ENCODE measurements around the gene PIGM.
"Not testable (repeated sequence)": the region's sequence is repeated elsewhere in the genome, so short reads cannot be mapped to it uniquely, and the experiment has no call there.

The PIGM gene

DNA sequence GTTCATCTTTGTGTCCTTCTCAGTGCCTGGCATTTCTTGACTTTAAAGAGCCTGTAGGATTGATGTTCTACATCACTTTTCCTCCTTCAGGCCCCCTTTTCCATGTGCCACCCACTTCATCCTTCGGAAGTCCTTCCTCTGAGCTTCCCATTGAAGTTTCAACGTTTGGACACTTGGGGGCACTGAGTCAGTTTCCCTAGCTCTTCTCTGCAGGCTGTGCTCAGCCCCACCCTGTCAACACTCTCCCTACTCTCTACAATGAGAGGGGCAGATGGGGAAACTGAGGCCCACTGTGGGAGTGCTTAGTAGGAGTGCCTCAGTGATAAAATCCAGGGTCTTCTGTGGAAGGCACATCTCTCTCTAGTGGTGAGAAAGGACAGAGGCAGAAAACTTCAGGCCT, 26.3 kb upstream of the PIGM start:
- DNase-seq = no peak

GRCh38 chr1:160056648-160057169, 24.9 kb upstream of the PIGM start:
- no peak for DNase-seq

- no peak for DNase-seq
Observed at GRCh38 chr1:160053548-160054365, 22.0 kb upstream of the PIGM start.

DNA sequence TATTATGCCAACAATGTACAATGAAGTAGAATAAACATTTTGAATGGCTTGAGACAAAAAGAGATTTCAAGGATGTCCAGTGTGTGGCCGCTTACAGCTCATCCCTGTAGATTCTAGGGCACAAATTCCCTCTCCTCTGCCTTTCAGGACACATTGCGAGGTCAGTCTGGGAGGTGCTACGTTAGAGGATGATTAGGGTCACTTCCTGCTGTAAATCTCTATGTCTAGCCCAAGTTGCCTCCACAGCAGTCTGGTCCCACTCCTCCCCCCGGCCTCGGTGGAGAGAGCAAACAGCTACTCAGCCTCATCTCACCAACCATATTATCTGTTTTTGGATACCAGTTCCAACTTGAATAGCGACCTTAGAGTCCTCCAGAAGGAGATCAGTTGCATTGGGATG, 21.1 kb upstream of the PIGM start:
- no peak for DNase-seq

DNA sequence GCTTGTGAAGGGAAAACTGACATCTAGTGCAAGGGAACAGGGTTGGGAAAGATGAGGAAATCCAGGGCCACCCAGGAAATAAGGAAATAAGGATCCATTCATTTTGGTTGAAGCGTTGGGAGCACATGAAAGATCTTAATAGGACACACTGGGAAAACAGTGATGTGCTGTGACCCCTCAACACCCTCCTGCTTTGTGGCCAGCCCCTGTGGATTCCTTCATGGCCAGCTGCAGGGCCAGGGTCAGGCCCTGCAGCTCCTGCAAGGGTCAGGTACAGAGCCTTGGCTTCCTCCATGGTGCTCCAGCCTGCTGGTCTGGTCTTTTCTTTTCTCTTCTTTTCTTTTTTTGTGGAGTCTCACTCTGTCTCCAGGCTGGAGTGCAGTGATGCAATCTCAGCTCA, 18.8 kb upstream of the PIGM start:
- no peak for DNase-seq

DNA sequence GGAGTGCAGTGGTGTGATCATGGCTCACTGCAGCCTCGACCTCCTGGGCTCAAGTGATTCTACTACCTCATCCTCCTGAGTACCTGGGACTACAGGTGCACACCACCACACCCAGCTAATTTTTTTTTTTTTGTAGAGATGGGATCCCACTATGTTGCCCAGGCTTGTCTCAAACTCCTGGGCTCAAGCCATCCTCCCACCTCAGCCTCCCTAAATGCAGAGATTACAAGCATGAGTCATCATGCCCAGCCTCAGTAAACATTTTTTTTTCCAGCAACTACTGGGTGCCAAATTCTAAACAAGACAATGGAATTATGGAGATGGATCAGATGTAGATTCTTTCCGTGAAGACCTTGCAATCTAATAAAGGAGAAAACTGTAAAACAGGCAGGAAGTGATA, 18.4 kb upstream of the PIGM start:
- not testable (repeated sequence) for DNase-seq

- no peak for DNase-seq
Observed at GRCh38 chr1:160049101-160049500, 17.3 kb upstream of the PIGM start.

DNA sequence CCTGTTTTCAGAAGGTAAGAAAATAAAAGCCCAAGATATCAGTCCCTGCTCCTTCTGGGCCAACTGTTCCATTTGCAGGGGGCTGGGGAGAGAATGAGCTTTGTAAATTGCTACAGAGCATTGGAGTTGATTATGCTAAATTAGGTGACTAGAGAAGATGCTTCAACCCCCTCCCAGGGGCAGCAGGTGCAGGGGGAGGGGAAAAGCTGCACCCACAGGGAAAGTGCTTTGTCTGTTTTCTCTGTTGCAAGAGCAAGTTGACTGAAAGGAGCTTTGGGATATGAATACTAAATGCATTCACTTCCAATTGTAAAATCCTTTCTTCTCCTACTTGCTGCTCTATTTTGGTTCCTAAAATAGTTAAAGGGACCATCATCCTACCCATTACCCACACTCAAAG, 16.5 kb upstream of the PIGM start:
- no peak for DNase-seq

GRCh38 chr1:160047111-160047991, 15.6 kb upstream of the PIGM start:
- DNase-seq = no peak

DNA sequence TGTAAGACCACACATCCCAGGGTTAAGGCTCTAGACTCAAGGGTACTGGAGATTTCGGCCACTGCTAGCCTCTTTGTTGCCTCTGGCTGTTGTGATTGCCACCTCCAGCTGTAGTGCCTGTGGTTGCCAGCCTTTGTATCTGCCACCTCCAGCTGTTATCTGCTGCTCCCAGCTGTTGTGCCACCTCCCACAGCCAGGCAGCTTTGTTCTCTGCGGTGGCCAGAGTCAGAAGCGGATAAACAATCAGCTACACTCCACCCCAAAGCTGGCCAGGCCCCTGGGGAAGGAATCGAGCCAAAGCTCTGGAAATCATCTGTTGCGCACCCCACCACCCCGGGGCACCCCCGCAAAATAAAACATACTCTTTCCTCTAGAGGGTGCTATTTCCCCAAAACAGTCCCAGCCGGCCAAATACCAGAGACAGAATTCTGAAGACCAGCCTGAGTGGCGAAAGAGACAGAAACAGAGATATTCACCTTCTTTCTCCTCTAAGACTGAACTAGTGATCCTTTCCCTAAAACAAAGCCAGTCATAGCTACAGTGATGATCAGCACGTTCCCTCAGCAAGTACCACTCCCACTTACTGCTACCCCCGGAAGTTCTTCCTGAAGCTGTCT, 14.8 kb upstream of the PIGM start:
- DNase-seq = peak; percentile 74

DNA sequence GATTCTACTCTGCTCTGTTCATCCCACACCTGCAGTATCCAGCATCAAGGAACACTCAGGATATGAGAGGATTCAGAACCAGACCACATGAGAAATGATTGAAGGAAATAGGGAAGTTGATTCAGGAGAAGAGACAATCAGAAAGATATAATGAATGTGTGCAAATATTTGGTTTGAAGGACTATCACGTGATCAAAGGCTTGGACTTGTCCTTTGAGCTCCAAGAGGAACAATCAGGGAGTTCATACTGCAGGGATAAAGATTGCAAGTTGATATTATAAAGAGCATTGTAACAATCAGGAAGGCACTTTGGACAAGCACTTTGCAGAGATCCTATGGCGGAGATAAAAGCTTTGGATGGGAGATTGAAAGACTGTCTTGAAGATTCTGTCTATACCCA, 13.9 kb upstream of the PIGM start:
- DNase-seq = no peak

GRCh38 chr1:160043543-160043942, 11.8 kb upstream of the PIGM start:
- DNase-seq = no peak

GRCh38 chr1:160040476-160040875, 8.7 kb upstream of the PIGM start:
- no peak for DNase-seq

DNA sequence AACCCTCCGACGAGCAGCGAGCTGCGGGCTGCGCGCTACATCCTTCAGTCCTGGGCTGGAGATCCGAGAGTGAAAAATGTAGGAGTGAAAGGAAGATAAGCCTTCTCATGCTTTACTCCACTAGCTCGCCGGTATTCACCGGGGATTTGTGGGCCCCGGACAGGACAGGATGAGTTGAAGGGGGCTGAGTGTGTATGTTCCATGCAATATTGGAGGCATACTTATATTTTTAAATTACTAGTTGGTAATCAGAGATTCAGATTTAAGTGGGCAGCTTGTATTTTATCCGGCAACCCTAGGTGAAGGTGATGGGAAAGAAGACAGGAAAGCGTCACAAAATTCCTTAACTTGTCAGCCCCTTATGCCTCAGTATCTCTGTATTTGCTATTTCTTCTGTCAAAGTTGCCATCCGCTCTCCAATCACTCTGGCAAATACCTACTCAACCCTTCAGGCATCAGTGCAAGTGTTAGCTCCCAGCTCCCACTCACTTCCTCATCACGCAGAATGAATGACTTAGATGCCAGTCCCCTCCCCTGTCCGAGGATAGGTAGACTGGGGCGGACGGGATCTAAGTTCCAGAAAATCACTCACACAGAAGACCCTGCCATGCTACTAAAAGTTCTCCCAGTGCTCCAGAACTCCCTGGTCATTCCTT, 503 bp upstream of the PIGM start:
- no peak for DNase-seq

DNA sequence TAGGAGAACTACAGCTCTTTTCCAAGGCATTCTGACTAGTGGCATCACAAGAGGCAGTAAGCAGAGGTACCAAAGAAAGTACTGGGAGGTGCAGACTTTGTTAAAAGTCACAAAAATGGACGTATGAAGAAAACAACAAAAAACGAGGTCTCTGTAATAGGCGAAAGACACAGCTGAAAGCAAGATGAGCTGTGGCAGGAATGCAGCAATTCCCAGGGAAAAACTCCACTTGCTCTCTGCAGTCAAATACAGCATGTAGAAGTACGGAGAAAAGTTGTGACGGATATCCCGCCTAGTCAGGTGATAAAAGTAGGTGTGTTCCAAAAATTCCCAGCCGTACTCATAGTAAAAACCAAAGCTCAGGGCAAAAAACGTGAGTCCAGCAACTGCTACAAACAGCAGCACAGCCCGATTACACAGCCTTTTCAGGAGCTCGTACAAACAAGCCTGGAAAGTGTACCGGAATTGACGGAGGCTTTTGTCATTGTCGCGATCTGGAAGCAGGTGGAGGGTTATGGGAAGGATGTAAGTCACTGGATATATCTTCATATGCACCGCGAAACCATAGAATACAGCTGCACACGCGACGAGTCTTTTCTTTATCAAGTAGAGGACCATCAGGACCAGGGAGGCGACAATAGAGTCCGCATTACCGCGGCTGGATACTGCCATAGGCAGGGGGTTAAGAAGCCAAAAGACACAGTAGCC, 979 bp downstream of the PIGM start:
- peak; percentile 45 for DNase-seq

DNA sequence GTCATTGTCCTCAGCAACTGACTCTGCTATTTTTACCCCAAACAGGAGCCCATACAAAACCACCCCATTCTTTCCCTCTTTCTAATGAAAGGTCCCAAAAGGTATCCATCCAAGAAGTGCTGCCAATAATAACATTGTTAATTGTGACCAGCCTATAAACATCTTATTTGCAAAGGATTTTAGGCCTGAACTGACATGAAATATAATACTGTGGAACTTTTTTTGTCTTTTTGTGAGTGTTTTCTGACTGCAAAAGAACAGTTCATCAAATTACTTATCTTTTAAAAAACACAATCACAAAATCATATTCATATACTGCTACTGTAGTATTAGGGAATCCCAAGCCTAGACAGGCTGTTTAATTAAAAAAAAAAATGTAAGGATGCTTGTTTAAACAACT, 3.4 kb downstream of the PIGM start:
- DNase-seq = no peak

DNA sequence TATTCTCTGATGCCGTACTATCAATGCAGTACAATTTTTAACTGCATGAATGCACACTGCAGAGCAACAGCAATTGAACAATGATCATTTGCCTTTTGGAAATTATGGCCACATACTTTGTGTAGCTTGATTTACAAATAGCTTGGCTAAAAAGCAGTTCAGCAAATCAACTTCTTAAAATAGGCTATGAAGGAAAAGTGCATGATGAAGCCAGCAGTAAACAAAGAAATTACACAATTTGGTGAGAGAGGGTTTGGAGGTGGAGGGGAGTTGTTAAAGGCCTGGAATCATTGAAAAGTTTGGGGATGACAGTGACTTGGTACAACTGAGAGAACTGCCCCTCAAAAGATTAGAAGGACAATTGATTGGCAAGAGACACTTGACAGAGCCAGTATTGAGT, 6.5 kb downstream of the PIGM start:
- no peak for DNase-seq

- DNase-seq = peak; percentile 66
Observed at GRCh38 chr1:160024195-160024905, 7.4 kb downstream of the PIGM start.

DNA sequence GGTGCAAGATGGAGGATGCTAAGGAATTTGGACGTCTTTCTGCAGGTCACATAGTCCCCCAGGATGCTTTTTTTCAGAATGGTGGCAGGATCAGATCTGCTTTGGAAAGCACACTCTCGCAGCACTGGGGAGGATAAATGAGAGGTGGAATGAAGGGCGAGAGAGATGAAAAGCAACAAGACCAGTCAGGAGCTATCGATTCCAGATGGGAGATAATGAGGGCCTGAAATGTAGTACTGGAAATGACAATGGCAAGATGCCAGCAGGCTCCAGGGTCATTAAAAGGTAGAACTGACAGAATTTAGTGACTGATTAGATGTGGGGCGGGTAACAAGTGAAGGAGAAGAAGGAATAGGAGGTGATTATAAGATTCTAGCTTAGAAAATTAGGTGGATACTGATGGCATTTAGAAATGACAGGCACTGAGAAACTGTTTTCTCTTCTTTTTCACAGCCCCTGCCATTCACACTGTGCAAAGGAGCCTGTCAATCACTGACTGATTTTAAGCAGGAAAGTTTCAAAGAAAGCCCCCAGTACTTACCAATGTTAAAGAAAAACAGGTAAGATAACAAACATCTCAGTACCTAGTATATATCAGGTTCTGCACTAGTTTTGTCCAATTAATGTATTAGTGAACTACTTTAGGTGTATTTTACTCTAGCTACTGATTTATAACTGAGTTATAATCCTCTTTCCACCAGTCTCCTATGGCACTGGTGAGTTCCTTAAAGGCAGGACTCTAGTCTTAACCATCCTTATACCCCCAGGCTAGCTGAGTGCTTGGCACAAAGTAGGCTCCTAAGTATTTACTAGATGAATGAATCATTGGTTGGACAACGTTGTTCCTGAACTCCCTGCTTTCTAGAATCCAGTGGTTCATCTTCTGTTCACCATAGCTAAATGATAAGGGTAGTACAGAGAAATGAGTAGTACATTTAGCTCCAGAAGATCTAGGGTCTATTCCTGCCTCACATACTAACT, 9.2 kb downstream of the PIGM start:
- DNase-seq = peak; percentile 68

DNA sequence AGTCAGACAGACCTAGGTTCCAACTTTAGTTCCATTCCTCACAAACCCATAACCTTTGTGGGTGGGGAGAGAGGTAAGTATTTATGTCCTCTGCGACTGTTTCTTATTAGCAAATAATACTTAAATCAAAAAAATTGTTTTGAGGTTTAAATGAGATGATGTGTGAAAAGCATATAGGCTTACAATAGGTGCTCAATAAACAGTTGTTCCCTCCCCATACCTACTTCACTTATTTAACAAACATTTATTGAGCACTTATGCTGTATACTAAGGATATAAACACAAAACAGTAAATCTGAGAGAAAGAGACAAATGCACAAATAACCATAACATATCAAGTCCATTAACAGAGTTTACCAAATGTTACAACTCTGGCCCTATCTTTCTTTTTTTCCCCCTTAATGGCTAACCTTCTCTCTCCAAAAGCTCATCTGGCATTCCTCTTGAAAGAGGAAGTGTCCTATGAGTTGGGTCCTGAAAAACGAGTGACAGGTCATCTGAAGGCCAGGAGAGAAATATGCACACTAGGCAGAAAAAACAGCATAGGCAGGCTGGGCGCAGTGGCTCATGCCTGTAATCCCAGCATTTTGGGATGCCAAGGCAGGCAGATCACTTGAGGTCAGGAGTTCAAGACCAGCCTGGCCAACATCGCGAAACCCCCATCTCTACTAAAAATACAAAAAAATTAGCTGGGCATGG, 10.3 kb downstream of the PIGM start:
- no peak for DNase-seq
